Ascending aorta (tissue), 2 donors: ENCODE results near the gene RSRC1. TPM values are rescaled to one million over a fixed set of nuclear protein-coding genes. Genes with fewer than 3 reads are reported as not detected.
"Not testable (repeated sequence)": the region's sequence is repeated elsewhere in the genome, so short reads cannot be mapped to it uniquely, and the experiment has no call there.

Experiments used
- DNase-seq, 2 donors: peaks; one replicate each; pipeline ENCODE4 v3.0.0-alpha.2; 2019; ENCODE audit warnings: low spot score in 2 of 2
- H3K27ac ChIP-seq, 2 donors: fragments of 200-600 bp; sonication (generic); one replicate each; pipeline ENCODE4 v1.5.1; 2016 to 2017; ENCODE audit warnings: mild to moderate bottlenecking in 1 of 2
- H3K27me3 ChIP-seq: fragments of 200-600 bp; sonication (generic); one replicate; pipeline ENCODE4 v1.5.1; 2017
- H3K36me3 ChIP-seq, 2 donors: fragments of 200-600 bp; sonication (generic); one replicate each; pipeline ENCODE4 v1.5.1; 2016
- H3K4me1 ChIP-seq, 2 donors: fragments of 200-600 bp; sonication (generic); one replicate each; pipeline ENCODE4 v1.5.1; 2016 to 2017; ENCODE audit warnings: mild to moderate bottlenecking in 1 of 2
- H3K4me3 ChIP-seq, 2 donors: fragments of 200-600 bp; sonication (generic); one replicate each; pipeline ENCODE4 v1.5.1; 2016 to 2017; ENCODE audit warnings: mild to moderate bottlenecking in 1 of 2
- H3K9me3 ChIP-seq, 2 donors: fragments of 200-600 bp; sonication (generic); one replicate each; pipeline ENCODE4 v1.5.1; 2016
- intact Hi-C: fragments of 100-400 bp; cut with DNase I; formaldehyde crosslinking; loops from one replicate; pipeline ENCODE4 v1.15.1; 2023
- total RNA-seq: library from RNA; depleted of rRNA; stranded (reverse); fragments of >200 nt; gene quantifications from one replicate; pipeline ENCODE4 v1.1.0, GENCODE V29; 2016
- TF ChIP-seq, protein P1 (sequence below), 3 experiments: fragments of 200-600 bp in 2 of 3; fragments of 450-650 bp in 1 of 3; sonication (generic) in 2 of 3; IDR thresholded peaks; one replicate each; pipeline ENCODE4 v1.5.1; 2016 to 2019; ENCODE audit warnings: antibody characterized with exemption in 3 of 3, mild to moderate bottlenecking in 1 of 3, moderate library complexity in 1 of 3

Gene RSRC1
- total RNA-seq, 1 donor from 2014 or later: 28.0 TPM

DNA sequence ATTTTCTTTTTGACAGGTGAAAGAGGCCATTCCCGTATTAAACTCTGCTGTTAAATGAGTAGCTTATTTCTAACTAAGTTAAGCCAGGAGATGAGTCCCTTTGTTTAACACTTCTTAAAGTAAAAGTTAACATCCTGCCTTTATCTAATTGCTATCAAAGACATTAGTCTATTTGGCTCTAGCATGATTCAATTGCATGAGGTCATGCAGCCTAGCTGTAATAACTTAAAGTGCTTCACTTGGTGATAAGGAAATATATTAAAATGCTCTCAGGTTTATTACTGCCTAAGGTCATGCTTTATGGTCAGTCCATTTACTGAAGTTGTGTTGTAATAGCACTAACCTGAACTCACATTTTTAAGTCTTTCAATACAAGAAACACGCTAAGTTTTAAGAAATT, 378.8 kb downstream of the RSRC1 start:
- H3K9me3 ChIP-seq: no peaks in the 10 kb centered on the region
- H3K4me1 ChIP-seq: no peaks in the 10 kb centered on the region
- H3K4me3 ChIP-seq: no peak overlapping the region
- H3K27ac ChIP-seq: no peak overlapping the region
- no peaks in the 10 kb centered on the region for H3K27me3 ChIP-seq
- intact Hi-C loops: no loop called here
- TF ChIP-seq, protein P1, sequence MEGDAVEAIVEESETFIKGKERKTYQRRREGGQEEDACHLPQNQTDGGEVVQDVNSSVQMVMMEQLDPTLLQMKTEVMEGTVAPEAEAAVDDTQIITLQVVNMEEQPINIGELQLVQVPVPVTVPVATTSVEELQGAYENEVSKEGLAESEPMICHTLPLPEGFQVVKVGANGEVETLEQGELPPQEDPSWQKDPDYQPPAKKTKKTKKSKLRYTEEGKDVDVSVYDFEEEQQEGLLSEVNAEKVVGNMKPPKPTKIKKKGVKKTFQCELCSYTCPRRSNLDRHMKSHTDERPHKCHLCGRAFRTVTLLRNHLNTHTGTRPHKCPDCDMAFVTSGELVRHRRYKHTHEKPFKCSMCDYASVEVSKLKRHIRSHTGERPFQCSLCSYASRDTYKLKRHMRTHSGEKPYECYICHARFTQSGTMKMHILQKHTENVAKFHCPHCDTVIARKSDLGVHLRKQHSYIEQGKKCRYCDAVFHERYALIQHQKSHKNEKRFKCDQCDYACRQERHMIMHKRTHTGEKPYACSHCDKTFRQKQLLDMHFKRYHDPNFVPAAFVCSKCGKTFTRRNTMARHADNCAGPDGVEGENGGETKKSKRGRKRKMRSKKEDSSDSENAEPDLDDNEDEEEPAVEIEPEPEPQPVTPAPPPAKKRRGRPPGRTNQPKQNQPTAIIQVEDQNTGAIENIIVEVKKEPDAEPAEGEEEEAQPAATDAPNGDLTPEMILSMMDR (IDR thresholded peaks at IDR 0.05): no peak
- DNase-seq: no peak
- no peaks in the 10 kb centered on the region for H3K36me3 ChIP-seq

DNA sequence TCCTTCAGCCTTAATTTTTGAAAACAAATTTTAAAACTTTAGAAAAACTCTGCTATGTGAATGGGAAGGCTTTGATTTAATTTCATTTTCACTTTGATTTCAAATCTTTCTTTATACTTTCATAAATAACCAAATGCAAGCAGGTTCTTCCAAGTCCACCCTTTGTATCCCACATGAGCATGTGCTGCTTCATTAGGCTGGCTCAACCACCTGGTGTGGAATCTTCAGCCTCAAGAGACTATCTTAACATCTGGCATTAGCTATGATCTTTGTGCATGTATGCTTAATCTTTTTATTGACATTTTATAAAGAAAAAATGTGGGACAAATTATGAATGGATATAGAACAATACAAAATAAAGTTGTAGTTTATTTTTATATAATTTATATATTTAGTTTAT, 379.3 kb downstream of the RSRC1 start:
- Histone ChIP-seq H3K36me3 (no peaks in the 10 kb centered on the region), H3K4me1 (no peaks in the 10 kb centered on the region), H3K4me3 (no peak overlapping the region), H3K27ac (no peak overlapping the region), H3K9me3 (no peaks in the 10 kb centered on the region), H3K27me3 (no peaks in the 10 kb centered on the region)
- intact Hi-C loops: no loop called here
- no peak for DNase-seq
- TF ChIP-seq, protein P1 (IDR thresholded peaks at IDR 0.05): no peak

GRCh38 chr3:158491968-158492367, 382.1 kb downstream of the RSRC1 start:
- Histone ChIP-seq H3K27ac (no peak overlapping the region), H3K4me1 (no peaks in the 10 kb centered on the region), H3K4me3 (no peak overlapping the region), H3K27me3 (no peaks in the 10 kb centered on the region), H3K9me3 (no peaks in the 10 kb centered on the region), H3K36me3 (no peaks in the 10 kb centered on the region)
- intact Hi-C loops: no loop called here
- TF ChIP-seq, protein P1 (IDR thresholded peaks at IDR 0.05): no peak
- DNase-seq: no peak

DNA sequence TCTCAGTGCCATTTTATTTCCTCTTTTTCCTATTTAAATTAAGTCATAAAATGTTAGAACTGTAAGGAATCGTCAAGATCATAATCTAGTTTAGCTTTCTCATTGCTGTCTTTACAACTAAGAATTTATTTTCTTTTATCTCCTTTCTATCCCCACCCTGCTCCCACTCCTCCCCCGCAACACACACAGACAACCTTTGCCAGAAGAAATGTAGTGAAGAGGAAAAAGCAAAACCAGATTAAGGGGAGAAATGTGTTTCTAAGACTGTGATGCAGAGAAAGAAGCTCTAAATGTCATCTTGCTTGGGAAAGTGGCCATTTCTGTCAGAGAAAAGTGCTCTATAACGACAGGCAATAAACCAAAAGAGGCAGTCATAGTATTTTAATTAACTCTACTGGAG, 382.8 kb downstream of the RSRC1 start:
- H3K4me1 ChIP-seq: no peaks in the 10 kb centered on the region
- no peak for DNase-seq
- H3K4me3 ChIP-seq: no peak overlapping the region
- H3K9me3 ChIP-seq: no peaks in the 10 kb centered on the region
- no peak overlapping the region for H3K27ac ChIP-seq
- TF ChIP-seq, protein P1 (IDR thresholded peaks at IDR 0.05): no peak
- H3K27me3 ChIP-seq: no peaks in the 10 kb centered on the region
- intact Hi-C loops: no loop called here
- no peaks in the 10 kb centered on the region for H3K36me3 ChIP-seq

GRCh38 chr3:158493931-158494330, 384.0 kb downstream of the RSRC1 start:
- TF ChIP-seq, protein P1 (IDR thresholded peaks at IDR 0.05): no peak
- Histone ChIP-seq H3K27me3 (no peaks in the 10 kb centered on the region), H3K4me1 (no peaks in the 10 kb centered on the region), H3K36me3 (no peaks in the 10 kb centered on the region), H3K9me3 (peaks cover 0 to 5% of the 10 kb centered on the region in 2 donors), H3K4me3 (no peak overlapping the region), H3K27ac (no peak overlapping the region)
- DNase-seq: no peak
- intact Hi-C loops: no loop called here

- H3K36me3 ChIP-seq: no peaks in the 10 kb centered on the region
- intact Hi-C loops: no loop called here
- H3K27me3 ChIP-seq: no peaks in the 10 kb centered on the region
- H3K4me3 ChIP-seq: no peak overlapping the region
- H3K4me1 ChIP-seq: no peaks in the 10 kb centered on the region
- peaks cover 0 to 12% of the 10 kb centered on the region in 2 donors for H3K9me3 ChIP-seq
- TF ChIP-seq, protein P1 (IDR thresholded peaks at IDR 0.05): no peak
- no peak overlapping the region for H3K27ac ChIP-seq
- DNase-seq: no peak
These were observed 384.8 kb downstream of the RSRC1 start for GRCh38 chr3:158494673-158495072.

DNA sequence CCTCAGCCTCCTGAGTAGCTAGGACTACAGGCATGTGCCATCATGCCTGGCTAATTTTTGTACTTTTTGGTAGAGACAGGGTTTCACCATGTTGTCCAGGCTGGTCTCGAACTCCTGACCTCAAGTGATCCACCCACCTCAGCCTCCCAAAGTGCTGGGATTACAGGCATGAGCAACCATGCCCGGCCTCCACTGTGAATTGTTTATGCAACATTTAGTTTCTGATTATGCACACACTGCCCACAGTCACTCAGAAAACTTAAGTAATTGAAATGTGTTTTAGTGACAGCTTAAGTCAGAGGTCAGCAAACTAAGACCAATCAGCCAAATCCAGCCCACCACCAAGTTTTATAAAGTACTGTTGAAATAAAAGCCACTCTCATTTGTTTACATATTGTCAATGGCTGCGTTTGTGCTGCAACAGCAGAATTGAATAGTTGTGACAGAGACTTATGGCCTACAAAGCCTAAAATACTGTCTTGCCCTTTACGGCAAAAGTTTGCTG, 385.6 kb downstream of the RSRC1 start:
- H3K9me3 ChIP-seq: peaks cover 0 to 15% of the 10 kb centered on the region in 2 donors
- H3K36me3 ChIP-seq, H3K4me3 ChIP-seq, H3K4me1 ChIP-seq, H3K27me3 ChIP-seq, H3K27ac ChIP-seq, intact Hi-C loops, DNase-seq: not testable (repeated sequence)
